ENCODE measurements around the gene MSH5. TPM values are rescaled to one million over a fixed set of nuclear protein-coding genes. Genes with fewer than 3 reads are reported as not detected.
"Not testable (repeated sequence)": the region's sequence is repeated elsewhere in the genome, so short reads cannot be mapped to it uniquely, and the experiment has no call there.

Gene MSH5
- total RNA-seq, 6 donors from 2014 or later: 7.3 to 52.4 (median 13.1) TPM

DNA sequence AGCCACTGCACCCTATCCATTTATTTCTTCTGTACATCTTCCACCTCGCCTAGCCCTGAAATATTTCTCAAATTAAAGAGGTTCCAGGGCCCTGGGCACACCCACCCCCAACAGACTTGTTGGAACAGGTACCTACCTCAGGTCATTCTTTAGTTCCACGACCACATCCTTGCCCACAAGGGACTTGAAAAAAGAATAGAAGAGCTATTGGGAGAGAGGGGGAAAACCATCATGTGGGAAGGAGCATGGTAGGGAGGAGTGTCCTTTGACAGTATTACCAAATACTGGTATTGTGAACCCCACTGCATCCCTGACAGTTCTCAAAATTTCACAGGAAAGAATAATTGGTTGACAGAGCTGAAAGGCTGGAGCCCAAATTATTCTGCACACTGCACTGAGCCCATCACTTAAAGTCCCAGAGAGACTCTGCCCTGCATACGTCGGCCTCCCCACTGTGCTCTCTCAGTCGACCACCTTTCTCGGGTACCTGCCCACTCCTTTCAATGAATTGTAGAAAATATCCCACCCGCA, 66.2 kb downstream of the MSH5 start:
- Histone ChIP-seq H3K4me3 (peak overlapping the region; percentile 50 to 66 (median 58)), H3K4me1 (peaks cover 13 to 15% (median 14%) of the 10 kb centered on the region in 4 donors), H3K9me3 (no peaks in the 10 kb centered on the region), H3K27me3 (no peaks in the 10 kb centered on the region), H3K27ac (peak overlapping the region; percentile 87 to 98 (median 92)), H3K36me3 (peaks cover 0 to 20% (median 10%) of the 10 kb centered on the region in 4 donors)
- WGBS, 2 donors: 15 to 16% methylated on average over 7 of the region's 7 CpGs
- peak in 1 of 2 donors; percentile 20 for ATAC-seq (ENCODE audit: low FRiP score in 2 of 2)
- no peak for DNase-seq
- TF ChIP-seq POLR2AphosphoS5 (IDR thresholded peaks at IDR 0.05): no peak

DNA sequence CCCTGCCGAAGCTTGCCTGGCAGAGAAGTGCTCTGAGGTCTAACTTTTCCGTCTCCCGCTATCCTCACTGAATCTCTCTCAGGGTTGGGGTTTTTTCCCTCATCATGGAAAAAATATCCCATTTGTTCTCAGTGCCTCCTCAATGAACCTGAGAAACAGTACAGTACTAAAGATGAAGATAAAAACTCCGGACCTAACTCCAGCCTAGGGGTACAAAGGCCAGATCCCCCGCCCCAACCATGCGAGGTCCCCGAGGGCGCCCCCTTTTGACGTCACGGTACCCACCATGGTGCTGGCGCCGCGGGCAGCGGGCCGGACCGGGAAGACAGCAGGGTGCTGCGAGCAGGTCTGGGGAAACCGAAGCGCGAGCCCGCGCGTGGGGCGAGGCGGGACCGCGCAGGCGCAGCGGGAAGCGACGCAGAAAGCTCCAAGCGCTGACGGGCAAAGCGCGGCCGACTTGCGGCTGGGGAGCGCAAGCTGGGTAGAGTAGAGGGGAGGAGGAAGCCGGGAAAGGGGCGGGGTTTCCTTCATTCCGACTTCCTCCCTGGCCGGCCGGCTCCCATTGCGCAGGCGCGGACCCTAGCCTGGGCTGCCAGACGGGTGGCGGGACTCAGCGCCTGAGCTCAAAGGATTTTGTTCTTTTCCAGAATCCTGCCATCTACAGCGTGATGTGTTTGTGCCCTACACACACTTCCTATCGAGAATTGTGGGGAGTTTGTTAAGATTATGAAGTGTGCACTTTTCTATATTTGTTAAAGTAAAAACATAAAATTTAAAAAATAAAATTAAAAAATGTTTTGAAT, 66.9 kb downstream of the MSH5 start, which contains the start of gene LSM2:
Gene LSM2 (minus strand): TSS at position 497 of the 803 bp plus-strand sequence. CDS start 209 bp downstream, at position 288.
- 0% methylated on average over 40 to 51 of the region's 51 CpGs for WGBS, 2 donors
- peak in 3 of 4 donors; percentile 43 to 87 (median 86) for TF ChIP-seq POLR2A (IDR thresholded peaks at IDR 0.05)
- peak; percentile 90 to 97 for TF ChIP-seq POLR2AphosphoS5 (IDR thresholded peaks at IDR 0.05)
- TF ChIP-seq EP300 (IDR thresholded peaks at IDR 0.05): peak in 1 of 4 donors; percentile 55
- TF ChIP-seq CTCF (IDR thresholded peaks at IDR 0.05): peak in 3 of 6 experiments; percentile 31 to 49 (median 33)
- peak within 1 kb of the TSS; percentile 50 to 66 (median 58) for H3K4me3 ChIP-seq
- DNase-seq (peak; percentile 99), ATAC-seq (ENCODE audit: low FRiP score in 2 of 2) (peak; percentile 98 to 100)
- peaks cover 13 to 15% (median 14%) of the 10 kb centered on the region in 4 donors for H3K4me1 ChIP-seq
- H3K27me3 ChIP-seq: no peaks in the 10 kb centered on the region
- H3K36me3 ChIP-seq: peaks cover 0 to 15% (median 7%) of the 10 kb centered on the region in 4 donors
- no peaks in the 10 kb centered on the region for H3K9me3 ChIP-seq
- peak within 1 kb of the TSS; percentile 87 to 98 (median 92) for H3K27ac ChIP-seq

GRCh38 chr6:31808599-31808998, 68.8 kb downstream of the MSH5 start:
- DNase-seq; ATAC-seq (ENCODE audit: low FRiP score in 2 of 2); H3K27me3 ChIP-seq; H3K4me3 ChIP-seq; H3K9me3 ChIP-seq; H3K36me3 ChIP-seq; H3K27ac ChIP-seq: not testable (repeated sequence)
- 91 to 92% methylated on average over 10 of the region's 10 CpGs for WGBS, 2 donors
- H3K4me1 ChIP-seq: peaks cover 18 to 25% (median 22%) of the 10 kb centered on the region in 4 donors

- no peaks in the 10 kb centered on the region for H3K9me3 ChIP-seq
- H3K27ac ChIP-seq: no peak overlapping the region
- H3K36me3 ChIP-seq: no peaks in the 10 kb centered on the region
- TF ChIP-seq POLR2AphosphoS5 (IDR thresholded peaks at IDR 0.05) (no peak), CTCF (IDR thresholded peaks at IDR 0.05) (no peak), EP300 (IDR thresholded peaks at IDR 0.05) (no peak)
- no peak overlapping the region for H3K4me3 ChIP-seq
- ATAC-seq (ENCODE audit: low FRiP score in 2 of 2): no peak
- DNase-seq: no peak
- H3K4me1 ChIP-seq: peaks cover 16 to 27% (median 17%) of the 10 kb centered on the region in 4 donors
- 96 to 100% methylated on average over 5 to 12 of the region's 12 CpGs for WGBS, 2 donors
- H3K27me3 ChIP-seq: no peaks in the 10 kb centered on the region
Measured at GRCh38 chr6:31811645-31812044, 71.8 kb downstream of the MSH5 start.

Small RNAs within 50 kb of the gene (small RNA-seq; reads per million reads assigned to genes)
- gene LY6G6D: 0 reads per million in 4 donors
- 0 reads per million in 4 donors for gene MIR4646
- gene MSH5-SAPCD1: 0 reads per million in 4 donors
- gene RF00019: 0 reads per million in 4 donors
- gene RNU6-850P: 0 reads per million in 4 donors
- gene SAPCD1: 0 reads per million in 4 donors

Other genes with a start within 250 kb of the MSH5 start
- 10 to 100 TPM in 4 of 6 donors, 1 to 10 TPM in 2; 4.9 to 14.4 (median 11.3) TPM for gene MICB, start 241.9 kb upstream of the MSH5 start, total RNA-seq
- gene MCCD1, start 211.0 kb upstream of the MSH5 start, total RNA-seq: not detected
- 100 to 1,000 TPM; 201 to 541 (median 270) TPM for gene DDX39B, start 198.0 kb upstream of the MSH5 start, total RNA-seq
- gene ATP6V1G2, start 193.4 kb upstream of the MSH5 start, total RNA-seq: 1 to 10 TPM in 4 of 6 donors, under 1 TPM in 2; 0.55 to 2.0 (median 1.1) TPM
- gene NFKBIL1, start 192.4 kb upstream of the MSH5 start, total RNA-seq: 10 to 100 TPM; 18.2 to 45.1 (median 23.8) TPM
- gene LTA, start 167.7 kb upstream of the MSH5 start, total RNA-seq: 1 to 10 TPM in 2 of 6 donors, not detected in 4; 1.6 to 1.8 TPM
- gene TNF, start 164.4 kb upstream of the MSH5 start, total RNA-seq: 1 to 10 TPM in 5 of 6 donors, under 1 TPM in 1; 0.33 to 6.6 (median 2.9) TPM
- gene LTB, start 157.6 kb upstream of the MSH5 start, total RNA-seq: 10 to 100 TPM in 1 of 6 donors, 1 to 10 TPM in 2, not detected in 3; 1.3 to 18.7 (median 8.2) TPM
- 100 to 1,000 TPM in 1 of 6 donors, 10 to 100 TPM in 3, 1 to 10 TPM in 2; 7.7 to 132 (median 33.5) TPM for gene LST1, start 153.7 kb upstream of the MSH5 start, total RNA-seq
- 1 to 10 TPM in 1 of 6 donors, under 1 TPM in 3, not detected in 2; 0.54 to 2.0 (median 0.70) TPM for gene NCR3, start 147.0 kb upstream of the MSH5 start, total RNA-seq
- gene AIF1, start 124.8 kb upstream of the MSH5 start, total RNA-seq: 100 to 1,000 TPM in 1 of 6 donors, 10 to 100 TPM in 5; 18.5 to 106 (median 79.7) TPM
- gene PRRC2A, start 119.3 kb upstream of the MSH5 start, total RNA-seq: 100 to 1,000 TPM in 4 of 6 donors, 10 to 100 TPM in 2; 80.1 to 154 (median 125) TPM
- 100 to 1,000 TPM; 190 to 421 (median 294) TPM for gene BAG6, start 87.3 kb upstream of the MSH5 start, total RNA-seq
- 1 to 10 TPM in 5 of 6 donors, under 1 TPM in 1; 0.89 to 4.3 (median 2.1) TPM for gene APOM, start 84.1 kb upstream of the MSH5 start, total RNA-seq
- gene C6orf47, start 79.2 kb upstream of the MSH5 start, total RNA-seq: 10 to 100 TPM; 25.0 to 30.1 (median 28.4) TPM
- 10 to 100 TPM; 12.0 to 45.1 (median 16.6) TPM for gene GPANK1, start 75.0 kb upstream of the MSH5 start, total RNA-seq
- gene CSNK2B, start 73.9 kb upstream of the MSH5 start, total RNA-seq: 100 to 1,000 TPM; 105 to 172 (median 130) TPM
- 10 to 100 TPM in 4 of 6 donors, 1 to 10 TPM in 2; 6.7 to 22.0 (median 12.3) TPM for gene LY6G5B, start 70.0 kb upstream of the MSH5 start, total RNA-seq
- 1 to 10 TPM in 4 of 6 donors, not detected in 2; 1.8 to 4.4 (median 3.1) TPM for gene LY6G5C, start 58.9 kb upstream of the MSH5 start, total RNA-seq
- 10 to 100 TPM; 42.1 to 62.5 (median 51.6) TPM for gene ABHD16A, start 36.7 kb upstream of the MSH5 start, total RNA-seq
- 1 to 10 TPM in 4 of 6 donors, under 1 TPM in 2; 0.63 to 9.4 (median 1.7) TPM for gene LY6G6F, start 33.1 kb upstream of the MSH5 start, total RNA-seq
- not detected for gene LY6G6D, start 24.7 kb upstream of the MSH5 start, total RNA-seq
- under 1 TPM in 1 of 6 donors, not detected in 5; 0.23 TPM for gene LY6G6C, start 18.3 kb upstream of the MSH5 start, total RNA-seq
- 1 to 10 TPM in 3 of 6 donors, under 1 TPM in 2, not detected in 1; 0.30 to 4.1 (median 1.2) TPM for gene MPIG6B, start 16.6 kb upstream of the MSH5 start, total RNA-seq
- gene DDAH2, start 10.7 kb upstream of the MSH5 start, total RNA-seq: 100 to 1,000 TPM in 2 of 6 donors, 10 to 100 TPM in 4; 46.6 to 157 (median 83.7) TPM
- gene CLIC1, start 3.5 kb upstream of the MSH5 start, total RNA-seq: 100 to 1,000 TPM; 138 to 497 (median 277) TPM
- 10 to 100 TPM in 1 of 6 donors, 1 to 10 TPM in 5; 1.1 to 15.7 (median 5.3) TPM for gene SAPCD1, start 22.7 kb downstream of the MSH5 start, total RNA-seq
- 1 to 10 TPM; 4.0 to 7.4 (median 6.6) TPM for gene VWA7, start 37.3 kb downstream of the MSH5 start, total RNA-seq
- gene VARS1, start 55.7 kb downstream of the MSH5 start, total RNA-seq: 10 to 100 TPM; 21.2 to 67.8 (median 39.7) TPM
- gene LSM2, start 67.0 kb downstream of the MSH5 start, total RNA-seq: 10 to 100 TPM in 5 of 6 donors, 1 to 10 TPM in 1; 5.0 to 44.9 (median 20.9) TPM
- gene HSPA1L, start 75.3 kb downstream of the MSH5 start, total RNA-seq: 1 to 10 TPM in 5 of 6 donors, under 1 TPM in 1; 0.89 to 3.1 (median 2.0) TPM
- 100 to 1,000 TPM in 5 of 6 donors, 10 to 100 TPM in 1; 80.7 to 236 (median 144) TPM for gene HSPA1A, start 75.5 kb downstream of the MSH5 start, total RNA-seq
- 100 to 1,000 TPM in 5 of 6 donors, 10 to 100 TPM in 1; 92.2 to 177 (median 127) TPM for gene HSPA1B, start 87.7 kb downstream of the MSH5 start, total RNA-seq
- gene NEU1, start 122.8 kb downstream of the MSH5 start, total RNA-seq: 10 to 100 TPM; 28.3 to 90.3 (median 64.6) TPM
- 10 to 100 TPM; 19.1 to 84.2 (median 42.0) TPM for gene SLC44A4, start 139.0 kb downstream of the MSH5 start, total RNA-seq
- gene EHMT2, start 157.7 kb downstream of the MSH5 start, total RNA-seq: 10 to 100 TPM; 23.6 to 57.3 (median 41.7) TPM
- 1 to 10 TPM; 1.0 to 7.5 (median 2.2) TPM for gene ZBTB12, start 162.1 kb downstream of the MSH5 start, total RNA-seq
- gene C2, start 187.7 kb downstream of the MSH5 start, total RNA-seq: 100 to 1,000 TPM; 119 to 322 (median 233) TPM
- 100 to 1,000 TPM in 1 of 6 donors, 10 to 100 TPM in 5; 15.0 to 199 (median 58.1) TPM for gene CFB, start 206.1 kb downstream of the MSH5 start, total RNA-seq
- gene NELFE, start 219.0 kb downstream of the MSH5 start, total RNA-seq: 10 to 100 TPM; 42.8 to 84.2 (median 63.0) TPM
- gene SKIC2, start 219.2 kb downstream of the MSH5 start, total RNA-seq: 100 to 1,000 TPM in 1 of 6 donors, 10 to 100 TPM in 5; 27.7 to 172 (median 58.6) TPM
- gene DXO, start 232.1 kb downstream of the MSH5 start, total RNA-seq: 10 to 100 TPM; 14.1 to 40.9 (median 19.3) TPM
- 100 to 1,000 TPM in 4 of 6 donors, 10 to 100 TPM in 2; 89.8 to 217 (median 139) TPM for gene C4A, start 242.1 kb downstream of the MSH5 start, total RNA-seq